Measurements from ENCODE around the gene TADA3. TPM values are rescaled to one million over a fixed set of nuclear protein-coding genes. Genes with fewer than 3 reads are reported as not detected.

Gene TADA3
- polyA plus RNA-seq, 4 donors = 41.1 to 59.0 (median 44.6) TPM

GRCh38 chr3:9793161-9793781 lies 998 bp upstream of the TADA3 start:
- FAIRE-seq (no peak), DNase-seq (peak; percentile 80 to 85)
- Histone ChIP-seq H3K4me3 (ENCODE audit: low read depth in 1 of 3, low read length in 3 of 3) (peak overlapping the region; percentile 93 to 99 (median 97)), H3K36me3 (ENCODE audit: control insufficient read depth in 3 of 3, insufficient read depth in 2 of 3, low read depth in 1 of 3, low read length in 3 of 3) (peaks cover 3 to 49% (median 11%) of the 10 kb centered on the region in 3 donors), H3K27ac (ENCODE audit: low read depth in 1 of 3, low read length in 2 of 3) (peak overlapping the region; percentile 92 to 98 (median 96)), H3K4me1 (ENCODE audit: control insufficient read depth in 3 of 3, insufficient read depth in 2 of 3, low read depth in 1 of 3, low read length in 2 of 3) (peaks cover 2 to 20% (median 4%) of the 10 kb centered on the region in 3 donors), H3K27me3 (ENCODE audit: control insufficient read depth in 3 of 3, insufficient read depth in 3 of 3, low read length in 3 of 3) (no peaks in the 10 kb centered on the region), H3K9me3 (ENCODE audit: control insufficient read depth in 2 of 2, insufficient read depth in 1 of 2, low read depth in 1 of 2, low read length in 1 of 2) (no peaks in the 10 kb centered on the region)
- WGBS, 3 donors = 1% methylated on average over 18 to 23 of the region's 23 CpGs

GRCh38 chr3:9791790-9792404 lies 376 bp downstream of the TADA3 start:
- Histone ChIP-seq H3K4me1 (ENCODE audit: control insufficient read depth in 3 of 3, insufficient read depth in 2 of 3, low read depth in 1 of 3, low read length in 2 of 3) (peaks cover 2 to 30% (median 6%) of the 10 kb centered on the region in 3 donors), H3K27ac (ENCODE audit: low read depth in 1 of 3, low read length in 2 of 3) (peak overlapping the region; percentile 89 to 98 (median 96)), H3K36me3 (ENCODE audit: control insufficient read depth in 3 of 3, insufficient read depth in 2 of 3, low read depth in 1 of 3, low read length in 3 of 3) (peaks cover 2 to 53% (median 7%) of the 10 kb centered on the region in 3 donors), H3K27me3 (ENCODE audit: control insufficient read depth in 3 of 3, insufficient read depth in 3 of 3, low read length in 3 of 3) (no peaks in the 10 kb centered on the region), H3K9me3 (ENCODE audit: control insufficient read depth in 2 of 2, insufficient read depth in 1 of 2, low read depth in 1 of 2, low read length in 1 of 2) (no peaks in the 10 kb centered on the region), H3K4me3 (ENCODE audit: low read depth in 1 of 3, low read length in 3 of 3) (peak overlapping the region; percentile 93 to 99 (median 97))
- no peak for FAIRE-seq
- no peak for DNase-seq
- WGBS, 3 donors = 13% methylated on average over 14 of the region's 14 CpGs

GRCh38 chr3:9791127-9791526 lies 1.1 kb downstream of the TADA3 start:
- H3K4me3 ChIP-seq (ENCODE audit: low read depth in 1 of 3, low read length in 3 of 3) = no peak overlapping the region
- FAIRE-seq (no peak), DNase-seq (no peak)
- no peaks in the 10 kb centered on the region for H3K27me3 ChIP-seq (ENCODE audit: control insufficient read depth in 3 of 3, insufficient read depth in 3 of 3, low read length in 3 of 3)
- no peak overlapping the region for H3K27ac ChIP-seq (ENCODE audit: low read depth in 1 of 3, low read length in 2 of 3)
- WGBS, 3 donors = 91 to 93% (median 92%) methylated on average over 11 of the region's 11 CpGs
- H3K4me1 ChIP-seq (ENCODE audit: control insufficient read depth in 3 of 3, insufficient read depth in 2 of 3, low read depth in 1 of 3, low read length in 2 of 3) = peaks cover 2 to 30% (median 6%) of the 10 kb centered on the region in 3 donors
- no peaks in the 10 kb centered on the region for H3K9me3 ChIP-seq (ENCODE audit: control insufficient read depth in 2 of 2, insufficient read depth in 1 of 2, low read depth in 1 of 2, low read length in 1 of 2)
- peaks cover 6 to 53% (median 7%) of the 10 kb centered on the region in 3 donors for H3K36me3 ChIP-seq (ENCODE audit: control insufficient read depth in 3 of 3, insufficient read depth in 2 of 3, low read depth in 1 of 3, low read length in 3 of 3)

GRCh38 chr3:9787714-9788113 lies 4.6 kb downstream of the TADA3 start:
- H3K4me3 ChIP-seq (ENCODE audit: low read depth in 1 of 3, low read length in 3 of 3) = no peak overlapping the region
- H3K9me3 ChIP-seq (ENCODE audit: control insufficient read depth in 2 of 2, insufficient read depth in 1 of 2, low read depth in 1 of 2, low read length in 1 of 2) = no peaks in the 10 kb centered on the region
- FAIRE-seq = no peak
- peak overlapping the region in 1 of 3 donors; percentile 44 for H3K27ac ChIP-seq (ENCODE audit: low read depth in 1 of 3, low read length in 2 of 3)
- H3K36me3 ChIP-seq (ENCODE audit: control insufficient read depth in 3 of 3, insufficient read depth in 2 of 3, low read depth in 1 of 3, low read length in 3 of 3) = peaks cover 11 to 62% (median 11%) of the 10 kb centered on the region in 3 donors
- H3K27me3 ChIP-seq (ENCODE audit: control insufficient read depth in 3 of 3, insufficient read depth in 3 of 3, low read length in 3 of 3) = no peaks in the 10 kb centered on the region
- H3K4me1 ChIP-seq (ENCODE audit: control insufficient read depth in 3 of 3, insufficient read depth in 2 of 3, low read depth in 1 of 3, low read length in 2 of 3) = peaks cover 0 to 19% (median 5%) of the 10 kb centered on the region in 3 donors
- WGBS, 3 donors = 80 to 85% (median 82%) methylated on average over 6 of the region's 6 CpGs
- no peak for DNase-seq

- whole genome bisulfite sequencing, 3 donors = 77 to 89% (median 83%) methylated on average over 13 of the region's 13 CpGs
- H3K4me3 ChIP-seq (ENCODE audit: low read depth in 1 of 3, low read length in 3 of 3) = no peak overlapping the region
- peaks cover 0 to 20% (median 5%) of the 10 kb centered on the region in 3 donors for H3K4me1 ChIP-seq (ENCODE audit: control insufficient read depth in 3 of 3, insufficient read depth in 2 of 3, low read depth in 1 of 3, low read length in 2 of 3)
- peak in 1 of 2 donors; percentile 57 for DNase-seq
- FAIRE-seq = no peak
- H3K27me3 ChIP-seq (ENCODE audit: control insufficient read depth in 3 of 3, insufficient read depth in 3 of 3, low read length in 3 of 3) = no peaks in the 10 kb centered on the region
- H3K36me3 ChIP-seq (ENCODE audit: control insufficient read depth in 3 of 3, insufficient read depth in 2 of 3, low read depth in 1 of 3, low read length in 3 of 3) = peaks cover 11 to 62% (median 11%) of the 10 kb centered on the region in 3 donors
- H3K9me3 ChIP-seq (ENCODE audit: control insufficient read depth in 2 of 2, insufficient read depth in 1 of 2, low read depth in 1 of 2, low read length in 1 of 2) = no peaks in the 10 kb centered on the region
- peak overlapping the region in 1 of 3 donors; percentile 44 for H3K27ac ChIP-seq (ENCODE audit: low read depth in 1 of 3, low read length in 2 of 3)
Measured at GRCh38 chr3:9786825-9787669, 5.2 kb downstream of the TADA3 start.

- Histone ChIP-seq H3K4me3 (ENCODE audit: low read depth in 1 of 3, low read length in 3 of 3) (no peak overlapping the region), H3K27me3 (ENCODE audit: control insufficient read depth in 3 of 3, insufficient read depth in 3 of 3, low read length in 3 of 3) (no peaks in the 10 kb centered on the region), H3K4me1 (ENCODE audit: control insufficient read depth in 3 of 3, insufficient read depth in 2 of 3, low read depth in 1 of 3, low read length in 2 of 3) (peaks cover 0 to 21% (median 5%) of the 10 kb centered on the region in 3 donors), H3K36me3 (ENCODE audit: control insufficient read depth in 3 of 3, insufficient read depth in 2 of 3, low read depth in 1 of 3, low read length in 3 of 3) (peaks cover 11 to 68% (median 11%) of the 10 kb centered on the region in 3 donors), H3K27ac (ENCODE audit: low read depth in 1 of 3, low read length in 2 of 3) (no peak overlapping the region), H3K9me3 (ENCODE audit: control insufficient read depth in 2 of 2, insufficient read depth in 1 of 2, low read depth in 1 of 2, low read length in 1 of 2) (no peaks in the 10 kb centered on the region)
- DNase-seq (no peak), FAIRE-seq (no peak)
- 87 to 94% (median 90%) methylated on average over 7 of the region's 7 CpGs for WGBS, 3 donors
Measured at GRCh38 chr3:9786209-9786739, 6.0 kb downstream of the TADA3 start.

- Histone ChIP-seq H3K4me3 (ENCODE audit: low read depth in 1 of 3, low read length in 3 of 3) (no peak overlapping the region), H3K36me3 (ENCODE audit: control insufficient read depth in 3 of 3, insufficient read depth in 2 of 3, low read depth in 1 of 3, low read length in 3 of 3) (peaks cover 11 to 68% (median 14%) of the 10 kb centered on the region in 3 donors), H3K27me3 (ENCODE audit: control insufficient read depth in 3 of 3, insufficient read depth in 3 of 3, low read length in 3 of 3) (no peaks in the 10 kb centered on the region), H3K4me1 (ENCODE audit: control insufficient read depth in 3 of 3, insufficient read depth in 2 of 3, low read depth in 1 of 3, low read length in 2 of 3) (peaks cover 2 to 26% (median 8%) of the 10 kb centered on the region in 3 donors), H3K9me3 (ENCODE audit: control insufficient read depth in 2 of 2, insufficient read depth in 1 of 2, low read depth in 1 of 2, low read length in 1 of 2) (no peaks in the 10 kb centered on the region), H3K27ac (ENCODE audit: low read depth in 1 of 3, low read length in 2 of 3) (no peak overlapping the region)
- FAIRE-seq (no peak), DNase-seq (no peak)
- WGBS, 3 donors = 84 to 93% (median 89%) methylated on average over 7 of the region's 7 CpGs
Measured at GRCh38 chr3:9785602-9786001, 6.7 kb downstream of the TADA3 start.

GRCh38 chr3:9784965-9785364 lies 7.3 kb downstream of the TADA3 start:
- no peak for FAIRE-seq

More at GRCh38 chr3:9784965-9785364, 7.3 kb downstream of the TADA3 start:
- no peak overlapping the region for H3K4me3 ChIP-seq (ENCODE audit: low read depth in 1 of 3, low read length in 3 of 3)
- H3K36me3 ChIP-seq (ENCODE audit: control insufficient read depth in 3 of 3, insufficient read depth in 2 of 3, low read depth in 1 of 3, low read length in 3 of 3) = peaks cover 11 to 72% (median 14%) of the 10 kb centered on the region in 3 donors
- H3K4me1 ChIP-seq (ENCODE audit: control insufficient read depth in 3 of 3, insufficient read depth in 2 of 3, low read depth in 1 of 3, low read length in 2 of 3) = peaks cover 2 to 32% (median 10%) of the 10 kb centered on the region in 3 donors
- no peaks in the 10 kb centered on the region for H3K27me3 ChIP-seq (ENCODE audit: control insufficient read depth in 3 of 3, insufficient read depth in 3 of 3, low read length in 3 of 3)
- no peak for DNase-seq
- no peak overlapping the region for H3K27ac ChIP-seq (ENCODE audit: low read depth in 1 of 3, low read length in 2 of 3)
- H3K9me3 ChIP-seq (ENCODE audit: control insufficient read depth in 2 of 2, insufficient read depth in 1 of 2, low read depth in 1 of 2, low read length in 1 of 2) = no peaks in the 10 kb centered on the region
- 91 to 98% (median 96%) methylated on average over 4 of the region's 4 CpGs for WGBS, 3 donors
